NB4 (cell line): ENCODE measurements around the gene MAP4K4.

Experiments used
- DNase-seq: peaks from one replicate; pipeline ENCODE4 v3.0.0; 2010; ENCODE audit warnings: low read depth
- H3K4me3 ChIP-seq: one replicate; pipeline ENCODE4 v1.5.1; 2011; ENCODE audit warnings: mild to moderate bottlenecking, low read depth, low read length, moderate library complexity
- MYC ChIP-seq: IDR thresholded peaks from 2 replicates; pipeline ENCODE4 v1.6.1; 2011; ENCODE audit warnings: low read depth, low read length
- POLR2A ChIP-seq: IDR thresholded peaks from 2 replicates; pipeline ENCODE4 v1.6.1; 2011; ENCODE audit warnings: mild to moderate bottlenecking; ENCODE audit not compliant: insufficient read length; ENCODE audit errors: extremely low read depth
- TF ChIP-seq, protein P1 (sequence below): IDR thresholded peaks from 2 replicates; pipeline ENCODE4 v1.6.1; 2011; ENCODE audit warnings: low read depth, low read length
- TF ChIP-seq, protein P2 (sequence below): IDR thresholded peaks from one replicate; pipeline ENCODE4 v1.5.1; 2012; ENCODE audit warnings: low read depth, low read length

The MAP4K4 gene

DNA sequence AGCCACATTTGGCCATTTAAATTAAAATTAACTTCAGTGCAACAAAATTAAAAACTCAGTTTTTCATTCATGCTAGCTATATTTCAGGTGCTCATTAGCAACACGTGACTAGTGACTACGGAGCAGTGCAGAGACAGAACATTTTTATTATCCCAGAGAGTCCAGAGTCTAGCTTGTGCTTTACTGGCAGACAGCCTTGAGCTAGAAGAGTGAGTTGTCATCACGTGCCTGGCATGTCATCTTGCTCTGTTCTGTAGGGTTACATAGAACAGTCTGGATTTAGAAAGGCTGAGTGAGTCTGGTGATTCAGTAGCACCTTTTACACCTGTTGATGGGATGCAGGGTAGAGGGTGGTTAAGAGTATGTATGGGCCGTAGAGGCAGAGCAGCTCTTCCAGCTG is 157.4 kb downstream of the MAP4K4 start:
- TF ChIP-seq, protein P1, sequence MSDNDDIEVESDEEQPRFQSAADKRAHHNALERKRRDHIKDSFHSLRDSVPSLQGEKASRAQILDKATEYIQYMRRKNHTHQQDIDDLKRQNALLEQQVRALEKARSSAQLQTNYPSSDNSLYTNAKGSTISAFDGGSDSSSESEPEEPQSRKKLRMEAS: no peak
- TF ChIP-seq, protein P2, sequence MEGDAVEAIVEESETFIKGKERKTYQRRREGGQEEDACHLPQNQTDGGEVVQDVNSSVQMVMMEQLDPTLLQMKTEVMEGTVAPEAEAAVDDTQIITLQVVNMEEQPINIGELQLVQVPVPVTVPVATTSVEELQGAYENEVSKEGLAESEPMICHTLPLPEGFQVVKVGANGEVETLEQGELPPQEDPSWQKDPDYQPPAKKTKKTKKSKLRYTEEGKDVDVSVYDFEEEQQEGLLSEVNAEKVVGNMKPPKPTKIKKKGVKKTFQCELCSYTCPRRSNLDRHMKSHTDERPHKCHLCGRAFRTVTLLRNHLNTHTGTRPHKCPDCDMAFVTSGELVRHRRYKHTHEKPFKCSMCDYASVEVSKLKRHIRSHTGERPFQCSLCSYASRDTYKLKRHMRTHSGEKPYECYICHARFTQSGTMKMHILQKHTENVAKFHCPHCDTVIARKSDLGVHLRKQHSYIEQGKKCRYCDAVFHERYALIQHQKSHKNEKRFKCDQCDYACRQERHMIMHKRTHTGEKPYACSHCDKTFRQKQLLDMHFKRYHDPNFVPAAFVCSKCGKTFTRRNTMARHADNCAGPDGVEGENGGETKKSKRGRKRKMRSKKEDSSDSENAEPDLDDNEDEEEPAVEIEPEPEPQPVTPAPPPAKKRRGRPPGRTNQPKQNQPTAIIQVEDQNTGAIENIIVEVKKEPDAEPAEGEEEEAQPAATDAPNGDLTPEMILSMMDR: no peak
- TF ChIP-seq MYC: no peak
- TF ChIP-seq POLR2A: no peak
- DNase-seq: no peak
- H3K4me3 ChIP-seq: no peak overlapping the region

DNA sequence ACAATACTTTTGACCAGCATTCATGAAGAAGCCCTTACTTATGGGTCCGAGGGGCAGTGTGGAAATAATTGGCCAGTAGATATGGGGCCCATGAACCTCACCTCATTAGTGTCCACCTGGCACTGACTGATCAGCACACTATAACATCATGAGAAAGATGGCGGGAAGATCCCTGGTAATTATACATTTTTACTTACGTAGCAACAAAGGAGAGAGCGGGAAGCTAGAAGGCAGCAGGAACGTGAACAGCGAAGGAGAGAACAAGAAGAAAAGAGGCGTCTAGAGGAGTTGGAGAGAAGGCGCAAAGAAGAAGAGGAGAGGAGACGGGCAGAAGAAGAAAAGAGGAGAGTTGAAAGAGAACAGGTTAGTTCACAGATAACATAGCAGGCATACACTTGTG is 158.3 kb downstream of the MAP4K4 start:
- TF ChIP-seq, protein P2: no peak
- TF ChIP-seq MYC (no peak), POLR2A (no peak)
- TF ChIP-seq, protein P1: no peak
- no peak for DNase-seq
- no peak overlapping the region for H3K4me3 ChIP-seq

DNA sequence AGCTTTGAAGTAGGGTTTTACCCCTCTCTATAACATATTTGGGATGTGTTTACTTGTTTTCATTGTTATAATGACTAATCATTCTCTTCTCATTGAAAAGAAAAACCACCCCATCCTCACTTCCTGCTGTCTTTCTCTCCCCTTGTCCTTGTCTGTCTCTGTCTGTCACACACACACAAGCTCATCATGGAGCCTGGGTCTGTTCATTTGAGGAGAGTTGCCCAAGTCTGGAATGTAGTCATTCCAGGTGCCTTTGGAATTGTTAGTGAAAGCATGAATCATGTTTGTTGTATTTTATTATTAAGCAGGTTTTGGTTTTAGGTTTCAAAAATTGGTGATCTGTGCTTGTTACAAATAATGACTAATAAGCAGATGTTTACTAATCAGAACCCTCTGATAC is 160.7 kb downstream of the MAP4K4 start:
- TF ChIP-seq, protein P2: no peak
- TF ChIP-seq, protein P1: no peak
- TF ChIP-seq MYC (no peak), POLR2A (no peak)
- DNase-seq: no peak
- no peak overlapping the region for H3K4me3 ChIP-seq

DNA sequence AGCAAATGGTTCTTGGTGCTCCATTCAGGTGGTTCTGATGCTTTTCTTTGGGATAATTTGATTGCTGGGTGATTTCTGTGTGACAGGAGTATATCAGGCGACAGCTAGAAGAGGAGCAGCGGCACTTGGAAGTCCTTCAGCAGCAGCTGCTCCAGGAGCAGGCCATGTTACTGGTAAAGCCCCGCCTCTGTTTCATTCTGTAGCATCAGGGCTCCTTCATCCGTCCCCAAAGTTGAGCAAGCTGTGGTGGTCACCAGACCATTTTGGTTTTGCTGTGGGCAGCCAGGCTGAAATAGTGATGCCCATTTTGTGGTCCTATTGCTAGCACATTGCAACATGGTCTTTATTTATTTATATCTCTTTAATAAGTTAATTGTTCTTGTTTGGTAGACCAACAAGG is 161.4 kb downstream of the MAP4K4 start:
- no peak overlapping the region for H3K4me3 ChIP-seq
- no peak for TF ChIP-seq POLR2A
- TF ChIP-seq, protein P2: no peak
- no peak for TF ChIP-seq MYC
- TF ChIP-seq, protein P1: no peak
- DNase-seq: no peak

DNA sequence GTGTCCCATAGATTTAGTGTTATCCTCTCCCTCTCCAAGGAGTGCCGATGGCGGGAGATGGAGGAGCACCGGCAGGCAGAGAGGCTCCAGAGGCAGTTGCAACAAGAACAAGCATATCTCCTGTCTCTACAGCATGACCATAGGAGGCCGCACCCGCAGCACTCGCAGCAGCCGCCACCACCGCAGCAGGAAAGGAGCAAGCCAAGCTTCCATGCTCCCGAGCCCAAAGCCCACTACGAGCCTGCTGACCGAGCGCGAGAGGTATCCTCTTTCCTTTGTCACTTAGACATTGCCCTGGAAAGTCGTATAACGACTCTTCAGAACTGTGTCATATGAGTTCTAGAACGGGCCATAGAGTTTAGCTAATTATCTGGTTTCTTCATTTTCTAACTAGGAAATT is 162.1 kb downstream of the MAP4K4 start:
- TF ChIP-seq, protein P2: no peak
- TF ChIP-seq MYC (no peak), POLR2A (no peak)
- TF ChIP-seq, protein P1: no peak
- H3K4me3 ChIP-seq: no peak overlapping the region

DNA sequence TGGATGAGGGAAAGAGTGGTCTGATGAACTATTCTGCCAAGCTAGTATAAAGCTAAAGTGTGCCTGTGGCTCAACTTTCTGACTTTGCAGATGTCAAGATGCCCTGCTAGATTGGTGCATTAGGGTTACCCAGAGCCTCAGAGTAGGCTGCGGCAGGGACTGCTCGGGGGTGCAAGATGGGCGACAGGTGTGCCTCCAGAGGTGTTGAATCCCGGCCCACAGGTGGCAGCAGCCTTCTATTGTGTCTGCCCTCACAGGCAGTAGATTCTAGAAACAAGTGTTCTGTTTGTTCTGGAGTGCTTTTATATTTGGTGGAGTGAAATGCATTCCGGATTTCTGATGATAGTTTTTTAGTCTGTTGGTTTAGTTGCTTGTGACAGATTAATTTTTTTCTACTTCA is 162.7 kb downstream of the MAP4K4 start:
- no peak overlapping the region for H3K4me3 ChIP-seq
- TF ChIP-seq POLR2A: no peak
- TF ChIP-seq, protein P2: no peak
- no peak for TF ChIP-seq MYC
- TF ChIP-seq, protein P1: no peak
- DNase-seq: no peak

More for the DNA sequence above, 162.1 kb downstream of the MAP4K4 start:
- no peak for DNase-seq
